HepG2 (cell line): ENCODE results near the gene GRID1. TPM values are rescaled to one million over a fixed set of nuclear protein-coding genes. Genes with fewer than 3 reads are reported as not detected.

ENCODE experiments used
- ATAC-seq: fragments of 200-7000 bp; cut with Tn5 transposase; 3 replicates; pipeline ENCODE4 v1.9.1; 2020; ENCODE audit warnings: mild to moderate bottlenecking, moderate library complexity
- BruUV-seq: library from RNA; stranded (reverse); fragments of 400-500 nt; replicated peaks from 2 replicates; lab custom pipeline; 2021; lab: Mats Ljungman, UMichigan
- CTCF ChIA-PET: fragments of 300-600 bp; formaldehyde crosslinking; extraction: SDS; loops from one replicate; lab custom pipeline; 2021; ENCODE audit warnings: low total read pairs, inconsistent platforms, low intra/inter-chr PET ratio; lab: Yijun Ruan, JAX
- POLR2A ChIA-PET: fragments of 350-600 bp; sonication (Branson Sonifier 250); formaldehyde crosslinking; loops from one replicate; lab custom pipeline; 2020; ENCODE audit warnings: antibody characterized with exemption, inconsistent platforms; lab: Yijun Ruan, JAX
- DNase-seq: peaks from one replicate; pipeline ENCODE4 v3.0.0-alpha.2; 2015; ENCODE audit warnings: low spot score
- FAIRE-seq: peaks from 3 replicates; lab custom pipeline; 2011; peaks lifted over from hg19 to GRCh38; lab: Jason Lieb, UNC
- H2AFZ ChIP-seq: one replicate; pipeline ENCODE4 v1.6.1; 2011; ENCODE audit warnings: low read length, inconsistent platforms
- H3K27ac ChIP-seq: fragments of 300-600 bp; 3 replicates; pipeline ENCODE4 v1.8.0; 2011; ENCODE audit warnings: mixed run types, mild to moderate bottlenecking, mixed read lengths, low read length, inconsistent platforms; ENCODE audit not compliant: insufficient read depth; ENCODE audit errors: extremely low read length
- H3K27me3 ChIP-seq, 2 experiments: fragments of 200-600 bp in 1 of 2; 2 replicates in 1 of 2; 3 replicates in 1 of 2; pipeline versions ENCODE4 v1.6.0 to v1.8.0; 2011; ENCODE audit warnings: low read length in 2 of 2, mild to moderate bottlenecking in 2 of 2, moderate library complexity in 2 of 2, inconsistent platforms in 1 of 2; ENCODE audit not compliant: insufficient read depth in 2 of 2, control insufficient read depth in 1 of 2
- H3K36me3 ChIP-seq, 2 experiments: fragments of 200-600 bp in 1 of 2; replicated peaks in 1 of 2; 2 replicates in 1 of 2; 3 replicates in 1 of 2; pipeline versions ENCODE4 v1.5.1 to v1.8.0; 2011; ENCODE audit warnings: low read length in 2 of 2, inconsistent platforms in 1 of 2; ENCODE audit not compliant: insufficient read depth in 2 of 2, control insufficient read depth in 1 of 2
- H3K4me1 ChIP-seq: 2 replicates; pipeline ENCODE4 v1.5.1; 2012; ENCODE audit warnings: low read length, inconsistent platforms; ENCODE audit not compliant: insufficient read depth
- H3K4me2 ChIP-seq: 2 replicates; pipeline ENCODE4 v1.6.0; 2011; ENCODE audit warnings: low read depth, low read length, inconsistent platforms
- H3K4me3 ChIP-seq, 3 experiments: fragments of 200-600 bp in 1 of 3; sonication (generic), shearing (Covaris generic) in 1 of 3; replicated peaks in 1 of 3; 2 replicates each; pipeline ENCODE4 v1.5.1; 2011 to 2016; ENCODE audit warnings: low read length in 3 of 3, inconsistent platforms in 2 of 3, low read depth in 2 of 3, mild to moderate bottlenecking in 2 of 3, control low read depth in 1 of 3, mixed read lengths in 1 of 3; ENCODE audit not compliant: insufficient read depth in 1 of 3
- H3K79me2 ChIP-seq: one replicate; pipeline ENCODE4 v1.6.1; 2011; ENCODE audit warnings: low read length, inconsistent platforms; ENCODE audit not compliant: insufficient read depth
- H3K9ac ChIP-seq: 2 replicates; pipeline ENCODE4 v1.6.0; 2011; ENCODE audit warnings: mild to moderate bottlenecking, low read depth, low read length, inconsistent platforms; ENCODE audit not compliant: insufficient read depth
- H3K9me3 ChIP-seq: 2 replicates; pipeline ENCODE4 v1.5.1; 2012; ENCODE audit warnings: mild to moderate bottlenecking, low read length
- H4K20me1 ChIP-seq: 2 replicates; pipeline ENCODE4 v1.6.0; 2011; ENCODE audit warnings: inconsistent platforms, mild to moderate bottlenecking, low read length, moderate library complexity; ENCODE audit not compliant: insufficient read depth
- BCL6 ChIP-seq: IDR thresholded peaks from 2 replicates; pipeline ENCODE4 v1.6.1; 2016; ENCODE audit warnings: missing genetic modification reagents, missing compliant biosample characterization
- CREB1 ChIP-seq, 2 experiments: fragments of 450-650 bp in 1 of 2; IDR thresholded peaks; 2 replicates each; pipeline ENCODE4 v1.6.1; 2016 to 2017; ENCODE audit warnings: control low read depth in 1 of 2, mild to moderate bottlenecking in 1 of 2, missing compliant biosample characterization in 1 of 2, missing genetic modification characterization in 1 of 2
- MTA3 ChIP-seq: sonication (generic); formaldehyde crosslinking; IDR thresholded peaks from 2 replicates; pipeline ENCODE4 v1.4.0; 2020; ENCODE audit warnings: missing genetic modification reagents
- NFE2 ChIP-seq: sonication (generic); formaldehyde crosslinking; IDR thresholded peaks from 2 replicates; pipeline ENCODE4 v1.4.0; 2020; ENCODE audit warnings: missing genetic modification reagents
- ZNF724P ChIP-seq: sonication (generic); formaldehyde crosslinking; IDR thresholded peaks from 2 replicates; pipeline ENCODE4 v1.8.0; 2022; ENCODE audit warnings: missing genetic modification reagents, borderline replicate concordance
- ZNF737 ChIP-seq: sonication (generic); formaldehyde crosslinking; IDR thresholded peaks from 2 replicates; pipeline ENCODE4 v1.5.0; 2020; ENCODE audit warnings: missing genetic modification reagents, mild to moderate bottlenecking, borderline replicate concordance
- WGBS: methylation state at CpG from one replicate; pipeline ENCODE4 v1.1.6; 2017; ENCODE audit warnings: low lambda C conversion rate; 5-methylcytosine and 5-hydroxymethylcytosine counted together
- in situ Hi-C: cut with HindIII; loops from 2 replicates; pipeline ENCODE4 v1.10.0; 2017; ENCODE audit warnings: low pct_unique_long_range_greater_than_20kb; ENCODE audit not compliant: extremely low pct_ligation_motif_present
- intact Hi-C: fragments of 100-400 bp; cut with micrococcal nuclease; formaldehyde crosslinking; loops from one replicate; pipeline ENCODE4 v1.10.0; 2022; ENCODE audit not compliant: unreplicated experiment
- polyA plus RNA-seq, 8 experiments: library from polyadenylated mRNA; depleted of rRNA in 3 of 8; stranded (reverse) in 7 of 8; unstranded in 1 of 8; fragments of >200 nt; fragmentation: Illumina TruSeq in 4 of 8; extraction: Trizol in 4 of 8; gene quantifications; 2 replicates each; pipeline versions ENCODE4 v1.2.1 to v1.2.3, GENCODE V29; 2011 to 2016; ENCODE audit warnings: low read depth in 4 of 8, missing spikeins in 1 of 8, mixed read lengths in 1 of 8; ENCODE audit not compliant: insufficient read depth in 1 of 8
- total RNA-seq, 5 experiments: library from RNA; depleted of rRNA; stranded (reverse); fragments of >200 nt; fragmentation: Illumina TruSeq; extraction: Trizol; gene quantifications; 2 replicates each; pipeline ENCODE4 v1.2.3, GENCODE V29; 2016; ENCODE audit warnings: low read depth in 1 of 5
- TF ChIP-seq, protein P1 (sequence below): sonication (generic); formaldehyde crosslinking; IDR thresholded peaks from 2 replicates; pipeline ENCODE4 v1.4.0; 2020; ENCODE audit warnings: missing genetic modification reagents

Gene GRID1
- total and polyA plus RNA-seq, 2 of the 13 experiments (the other 11 are each of a cell fraction or from before 2014, with no cell fraction given) = 0.05 TPM; not detected in 1

DNA sequence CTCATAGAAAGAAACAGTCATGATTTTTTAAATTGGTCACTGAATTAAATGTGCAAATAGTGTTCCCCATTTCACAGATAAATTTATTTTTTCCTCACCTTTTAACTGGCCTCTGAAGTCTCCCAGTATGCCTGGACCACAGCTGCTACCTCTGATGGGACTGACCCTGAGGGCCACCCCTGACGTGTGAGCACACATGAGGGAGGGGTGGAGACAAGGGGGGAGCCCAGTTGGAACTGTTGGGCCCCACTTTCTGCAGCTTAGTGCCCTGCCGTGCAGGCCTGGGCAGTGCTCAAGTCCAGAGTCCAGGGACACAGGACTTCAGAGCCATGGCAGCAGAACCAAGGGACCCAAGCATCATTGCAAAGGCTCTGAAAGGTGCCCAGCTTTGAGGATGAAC is 243.9 kb downstream of the GRID1 start:
- in situ Hi-C loops = no loop called here
- no peak overlapping the region for H3K4me2 ChIP-seq
- H2AFZ ChIP-seq = no peak overlapping the region
- H3K4me3 ChIP-seq = no peak overlapping the region
- no peaks in the 10 kb centered on the region for H4K20me1 ChIP-seq
- H3K4me1 ChIP-seq = no peaks in the 10 kb centered on the region
- H3K79me2 ChIP-seq = no peaks in the 10 kb centered on the region
- TF ChIP-seq BCL6 (CRISPR knock-in tag) = no peak
- TF ChIP-seq NFE2 (CRISPR knock-in tag) = no peak
- no peak for TF ChIP-seq MTA3
- TF ChIP-seq, protein P1, sequence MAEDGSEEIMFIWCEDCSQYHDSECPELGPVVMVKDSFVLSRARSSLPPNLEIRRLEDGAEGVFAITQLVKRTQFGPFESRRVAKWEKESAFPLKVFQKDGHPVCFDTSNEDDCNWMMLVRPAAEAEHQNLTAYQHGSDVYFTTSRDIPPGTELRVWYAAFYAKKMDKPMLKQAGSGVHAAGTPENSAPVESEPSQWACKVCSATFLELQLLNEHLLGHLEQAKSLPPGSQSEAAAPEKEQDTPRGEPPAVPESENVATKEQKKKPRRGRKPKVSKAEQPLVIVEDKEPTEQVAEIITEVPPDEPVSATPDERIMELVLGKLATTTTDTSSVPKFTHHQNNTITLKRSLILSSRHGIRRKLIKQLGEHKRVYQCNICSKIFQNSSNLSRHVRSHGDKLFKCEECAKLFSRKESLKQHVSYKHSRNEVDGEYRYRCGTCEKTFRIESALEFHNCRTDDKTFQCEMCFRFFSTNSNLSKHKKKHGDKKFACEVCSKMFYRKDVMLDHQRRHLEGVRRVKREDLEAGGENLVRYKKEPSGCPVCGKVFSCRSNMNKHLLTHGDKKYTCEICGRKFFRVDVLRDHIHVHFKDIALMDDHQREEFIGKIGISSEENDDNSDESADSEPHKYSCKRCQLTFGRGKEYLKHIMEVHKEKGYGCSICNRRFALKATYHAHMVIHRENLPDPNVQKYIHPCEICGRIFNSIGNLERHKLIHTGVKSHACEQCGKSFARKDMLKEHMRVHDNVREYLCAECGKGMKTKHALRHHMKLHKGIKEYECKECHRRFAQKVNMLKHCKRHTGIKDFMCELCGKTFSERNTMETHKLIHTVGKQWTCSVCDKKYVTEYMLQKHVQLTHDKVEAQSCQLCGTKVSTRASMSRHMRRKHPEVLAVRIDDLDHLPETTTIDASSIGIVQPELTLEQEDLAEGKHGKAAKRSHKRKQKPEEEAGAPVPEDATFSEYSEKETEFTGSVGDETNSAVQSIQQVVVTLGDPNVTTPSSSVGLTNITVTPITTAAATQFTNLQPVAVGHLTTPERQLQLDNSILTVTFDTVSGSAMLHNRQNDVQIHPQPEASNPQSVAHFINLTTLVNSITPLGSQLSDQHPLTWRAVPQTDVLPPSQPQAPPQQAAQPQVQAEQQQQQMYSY (CRISPR knock-in tag) = no peak
- no peak for TF ChIP-seq ZNF724P (CRISPR knock-in tag)
- FAIRE-seq = no peak
- ChIA-PET CTCF (no interaction called here), POLR2A (no interaction called here)
- no peak overlapping the region for H3K27ac ChIP-seq
- no TSS peak for BruUV-seq
- H3K9me3 ChIP-seq = no peaks in the 10 kb centered on the region
- ATAC-seq = no peak
- 0% methylated on average over 2 of the region's 2 CpGs for WGBS
- peaks cover 0 to 9% of the 10 kb centered on the region in 2 experiments; a peak in 2 of 5 replicates for H3K27me3 ChIP-seq
- DNase-seq = no peak
- intact Hi-C loops = no loop called here
- no peaks in the 10 kb centered on the region for H3K36me3 ChIP-seq
- no peak overlapping the region for H3K9ac ChIP-seq

DNA sequence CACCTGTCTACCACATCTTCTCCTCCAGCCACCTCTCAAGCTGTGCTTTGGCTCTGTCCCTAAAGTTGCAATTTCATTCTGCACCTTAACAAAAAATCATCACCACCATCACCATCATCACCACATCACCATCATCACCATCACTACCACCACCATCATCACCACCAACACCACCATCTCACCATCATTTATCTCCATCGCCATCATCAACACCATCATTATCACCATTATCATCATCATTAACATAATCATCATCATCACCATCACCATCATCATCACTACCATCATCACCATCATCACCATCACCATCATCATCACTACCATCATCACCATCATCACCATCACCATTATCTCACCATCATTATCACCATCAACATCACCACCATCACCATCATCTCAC is 245.4 kb downstream of the GRID1 start:
- Histone ChIP-seq H4K20me1 (no peaks in the 10 kb centered on the region), H3K36me3 (no peaks in the 10 kb centered on the region), H3K79me2 (no peaks in the 10 kb centered on the region), H3K9ac (no peak overlapping the region), H3K4me1 (no peaks in the 10 kb centered on the region), H2AFZ (no peak overlapping the region), H3K27me3 (no peaks in the 10 kb centered on the region; a peak in 2 of 5 replicates), H3K4me3 (no peak overlapping the region), H3K27ac (no peak overlapping the region), H3K4me2 (no peak overlapping the region), H3K9me3 (no peaks in the 10 kb centered on the region)
- CTCF ChIA-PET = no interaction called here
- peak; percentile 44 for FAIRE-seq
- no peak for DNase-seq
- ATAC-seq = no peak
- intact Hi-C loops (no loop called here), in situ Hi-C loops (no loop called here)
- POLR2A ChIA-PET = no interaction called here
- BruUV-seq = no TSS peak
- 0% methylated on average over 1 of the region's 1 CpG for WGBS
- peak; percentile 91 for TF ChIP-seq CREB1 (IDR thresholded peaks at IDR 0.05)
- no peak for TF ChIP-seq CREB1 (CRISPR knock-in tag; IDR thresholded peaks at IDR 0.05)
- no peak for TF ChIP-seq ZNF737
